OCI-LY7 (cell line): Measurements from ENCODE around the gene TSPAN9. TPM values are rescaled to one million over a fixed set of nuclear protein-coding genes. Genes with fewer than 3 reads are reported as not detected.

Experiments
- BruUV-seq: library from RNA; stranded (reverse); fragments of 400-500 nt; replicated peaks from 2 replicates; lab custom pipeline; 2021; lab: Mats Ljungman, UMichigan
- CTCF ChIA-PET: fragments of 300-600 bp; sonication (Branson Sonifier 250); formaldehyde crosslinking; loops from one replicate; lab custom pipeline; 2022; ENCODE audit warnings: antibody characterized with exemption; ENCODE audit not compliant: unreplicated experiment; lab: Charles Lee
- POLR2A ChIA-PET: fragments of 300-600 bp; sonication (Branson Sonifier 250); formaldehyde crosslinking; loops from one replicate; lab custom pipeline; 2022; ENCODE audit warnings: antibody characterized with exemption; lab: Charles Lee
- DNase-seq: peaks from one replicate; pipeline ENCODE4 v3.0.0-alpha.2; 2015; ENCODE audit warnings: low spot score
- H2AFZ ChIP-seq: fragments of 200-600 bp; sonication (generic), shearing (Covaris generic); 2 replicates; pipeline ENCODE4 v1.6.1; 2014; ENCODE audit warnings: mild to moderate bottlenecking, antibody characterized with exemption, low read length, moderate library complexity
- H3K27ac ChIP-seq: fragments of 200-600 bp; sonication (generic); 2 replicates; pipeline ENCODE4 v1.5.1; 2014; ENCODE audit warnings: mixed run types, low read depth, mild to moderate bottlenecking, moderate library complexity, low read length, inconsistent platforms; ENCODE audit not compliant: poor library complexity, severe bottlenecking
- H3K36me3 ChIP-seq: fragments of 200-600 bp; sonication (generic); 2 replicates; pipeline ENCODE4 v1.6.1; 2014; ENCODE audit warnings: mild to moderate bottlenecking, antibody characterized with exemption, low read length, moderate library complexity, mixed read lengths; ENCODE audit not compliant: insufficient read depth
- H3K4me1 ChIP-seq: fragments of 200-600 bp; sonication (generic); 2 replicates; pipeline ENCODE4 v1.5.1; 2014; ENCODE audit warnings: mild to moderate bottlenecking, low read length; ENCODE audit not compliant: insufficient read depth, poor library complexity, severe bottlenecking
- H3K4me2 ChIP-seq: fragments of 200-600 bp; sonication (generic); 2 replicates; pipeline ENCODE4 v1.6.1; 2014; ENCODE audit warnings: mild to moderate bottlenecking, low read length
- H3K4me3 ChIP-seq: fragments of 200-600 bp; sonication (generic); 2 replicates; pipeline ENCODE4 v1.5.1; 2014; ENCODE audit warnings: mild to moderate bottlenecking, low read depth, low read length; ENCODE audit not compliant: poor library complexity, severe bottlenecking
- H3K79me2 ChIP-seq: fragments of 200-600 bp; sonication (generic); 2 replicates; pipeline ENCODE4 v1.6.1; 2016; ENCODE audit warnings: low read depth, mild to moderate bottlenecking, low read length, moderate library complexity, mixed read lengths; ENCODE audit not compliant: insufficient read depth
- H3K9me2 ChIP-seq: fragments of 200-600 bp; sonication (generic); 2 replicates; pipeline ENCODE4 v1.6.1; 2016; ENCODE audit warnings: mild to moderate bottlenecking, low read length, mixed read lengths; ENCODE audit not compliant: insufficient read depth
- H3K9me3 ChIP-seq: fragments of 200-600 bp; sonication (generic); 2 replicates; pipeline ENCODE4 v1.6.1; 2014; ENCODE audit warnings: mild to moderate bottlenecking, mixed run types, low read length, mixed read lengths
- H4K20me1 ChIP-seq: fragments of 200-600 bp; sonication (generic); 2 replicates; pipeline ENCODE4 v1.6.1; 2014; ENCODE audit warnings: mild to moderate bottlenecking, antibody characterized with exemption, low read length, moderate library complexity, mixed read lengths; ENCODE audit not compliant: insufficient read depth
- CTCF ChIP-seq: fragments of 200-600 bp; sonication (generic); conservative IDR thresholded peaks from 2 replicates; pipeline ENCODE4 v1.5.1; 2014; ENCODE audit warnings: mild to moderate bottlenecking, antibody characterized with exemption, low read length, moderate library complexity, mixed read lengths
- EZH2phosphoT487 ChIP-seq: fragments of 200-600 bp; sonication (generic); IDR thresholded peaks from 2 replicates; pipeline ENCODE4 v1.6.1; 2018; ENCODE audit warnings: low read depth, borderline replicate concordance, mild to moderate bottlenecking, mixed run types, antibody characterized with exemption, low read length, moderate library complexity, mixed read lengths
- intact Hi-C: fragments of 100-400 bp; cut with micrococcal nuclease; formaldehyde crosslinking; loops from one replicate; pipeline ENCODE4 v1.10.0; 2022; ENCODE audit not compliant: unreplicated experiment
- total RNA-seq, 2 experiments: library from RNA; depleted of rRNA in 1 of 2; stranded (reverse); fragments of >200 nt in 1 of 2; shearing (Covaris generic) in 1 of 2; gene quantifications; 2 replicates each; pipeline ENCODE4 v1.2.3, GENCODE V29; 2014 to 2022

The TSPAN9 gene
- total RNA-seq, 2 experiments from 2014 or later: 0.50 to 0.74 TPM

- H3K9me2 ChIP-seq: no peaks in the 10 kb centered on the region
- POLR2A ChIA-PET: no interaction called here
Measured at GRCh38 chr12:3119756-3120601, 42.8 kb downstream of the TSPAN9 start.

GRCh38 chr12:3120701-3121100 is 43.5 kb downstream of the TSPAN9 start:
- no peak overlapping the region for H2AFZ ChIP-seq
- H3K4me1 ChIP-seq: no peaks in the 10 kb centered on the region
- intact Hi-C loops: no loop called here
- H3K9me3 ChIP-seq: no peaks in the 10 kb centered on the region
- H3K36me3 ChIP-seq: no peaks in the 10 kb centered on the region
- ChIA-PET CTCF (interaction anchor here (0.6 kb wide), 1 partner anchor 207 kb away, joined by 3 read pairs; no protein-coding TSS in a partner anchor), POLR2A (no interaction called here)
- BruUV-seq: no TSS peak
- no peak for DNase-seq
- H4K20me1 ChIP-seq: no peaks in the 10 kb centered on the region
- H3K4me2 ChIP-seq: no peak overlapping the region
- no peak overlapping the region for H3K27ac ChIP-seq
- H3K4me3 ChIP-seq: no peak overlapping the region
- no peaks in the 10 kb centered on the region for H3K79me2 ChIP-seq
- no peaks in the 10 kb centered on the region for H3K9me2 ChIP-seq
- TF ChIP-seq EZH2phosphoT487: no peak
- no peak for TF ChIP-seq CTCF

More at GRCh38 chr12:3119756-3120601, 42.8 kb downstream of the TSPAN9 start:
- Histone ChIP-seq H2AFZ (no peak overlapping the region), H3K4me1 (no peaks in the 10 kb centered on the region), H4K20me1 (no peaks in the 10 kb centered on the region), H3K9me3 (no peaks in the 10 kb centered on the region), H3K27ac (no peak overlapping the region), H3K36me3 (no peaks in the 10 kb centered on the region), H3K79me2 (no peaks in the 10 kb centered on the region), H3K4me2 (no peak overlapping the region), H3K4me3 (no peak overlapping the region)
- TF ChIP-seq EZH2phosphoT487 (no peak), CTCF (no peak)
- BruUV-seq: no TSS peak
- CTCF ChIA-PET: no interaction called here
- no peak for DNase-seq
- intact Hi-C loops: no loop called here
